GM12878 (cell line): Measurements from ENCODE around the gene KMT2B. TPM values are rescaled to one million over a fixed set of nuclear protein-coding genes. Genes with fewer than 3 reads are reported as not detected.

Experiments used
- BACH1 ChIP-seq: fragments of 450-650 bp; IDR thresholded peaks from 2 replicates; pipeline ENCODE4 v1.6.1; 2017; ENCODE audit warnings: mild to moderate bottlenecking, borderline replicate concordance
- BCL3 ChIP-seq: IDR thresholded peaks from 2 replicates; pipeline ENCODE4 v1.6.1; 2011; ENCODE audit warnings: borderline replicate concordance, low read depth, mild to moderate bottlenecking, moderate library complexity, low read length; ENCODE audit not compliant: insufficient read depth, poor library complexity, severe bottlenecking
- BHLHE40 ChIP-seq, 2 experiments: fragments of 450-650 bp in 1 of 2; IDR thresholded peaks; 2 replicates each; pipeline ENCODE4 v1.6.1; 2011 to 2017; ENCODE audit warnings: low read depth in 2 of 2, borderline replicate concordance in 1 of 2, improper control_type of control experiment in 1 of 2, low read length in 1 of 2, mild to moderate bottlenecking in 1 of 2
- CBX5 ChIP-seq: sonication (generic); IDR thresholded peaks from 2 replicates; pipeline ENCODE4 v1.6.1; 2016; ENCODE audit warnings: low read depth, moderate library complexity, mild to moderate bottlenecking, inconsistent platforms
- CHD2 ChIP-seq: IDR thresholded peaks from 2 replicates; pipeline ENCODE4 v1.6.1; 2011; ENCODE audit warnings: low read depth, low read length, improper control_type of control experiment, borderline replicate concordance
- CTCF ChIP-seq, 3 experiments: IDR thresholded peaks in 2 of 3; conservative IDR thresholded peaks in 1 of 3; 2 replicates each; pipeline ENCODE4 v1.5.1; 2011; ENCODE audit warnings: low read depth in 3 of 3, low read length in 3 of 3, mild to moderate bottlenecking in 3 of 3, control low read depth in 2 of 3, moderate library complexity in 2 of 3, inconsistent platforms in 1 of 3, mixed read lengths in 1 of 3; ENCODE audit not compliant: control insufficient read depth in 2 of 3, insufficient read depth in 1 of 3; ENCODE audit errors: extremely low read depth in 1 of 3
- DPF2 ChIP-seq: fragments of 450-650 bp; IDR thresholded peaks from 2 replicates; pipeline ENCODE4 v1.6.1; 2017; ENCODE audit warnings: mild to moderate bottlenecking
- EED ChIP-seq: sonication (generic); IDR thresholded peaks from 2 replicates; pipeline ENCODE4 v1.6.1; 2016; ENCODE audit warnings: antibody characterized with exemption, low read depth
- FOXM1 ChIP-seq: IDR thresholded peaks from 2 replicates; pipeline ENCODE4 v1.6.1; 2012; ENCODE audit warnings: low read depth, mild to moderate bottlenecking, inconsistent platforms, low read length, moderate library complexity
- JUND ChIP-seq: IDR thresholded peaks from 2 replicates; pipeline ENCODE4 v1.6.1; 2012; ENCODE audit warnings: low read depth, mild to moderate bottlenecking, low read length, improper control_type of control experiment, moderate library complexity
- LARP7 ChIP-seq: fragments of 450-650 bp; IDR thresholded peaks from 2 replicates; pipeline ENCODE4 v1.6.1; 2017; ENCODE audit warnings: mild to moderate bottlenecking
- MAX ChIP-seq: IDR thresholded peaks from 2 replicates; pipeline ENCODE4 v1.6.1; 2012; ENCODE audit warnings: low read depth, low read length, improper control_type of control experiment
- NFIC ChIP-seq: IDR thresholded peaks from 2 replicates; pipeline ENCODE4 v1.6.1; 2012; ENCODE audit warnings: low read depth, mild to moderate bottlenecking, inconsistent platforms, low read length, moderate library complexity
- NR2C1 ChIP-seq: fragments of 450-650 bp; IDR thresholded peaks from 2 replicates; pipeline ENCODE4 v1.6.1; 2017; ENCODE audit warnings: antibody characterized with exemption, mild to moderate bottlenecking, moderate library complexity
- PBX3 ChIP-seq: IDR thresholded peaks from 2 replicates; pipeline ENCODE4 v1.6.1; 2011; ENCODE audit warnings: mild to moderate bottlenecking, low read depth, low read length, moderate library complexity; ENCODE audit not compliant: insufficient replicate concordance
- POLR2AphosphoS5 ChIP-seq: IDR thresholded peaks from 2 replicates; pipeline ENCODE4 v1.6.1; 2011; ENCODE audit warnings: mild to moderate bottlenecking, low read length, inconsistent platforms
- RFX5 ChIP-seq: IDR thresholded peaks from 2 replicates; pipeline ENCODE4 v1.6.1; 2011; ENCODE audit warnings: low read depth, low read length, improper control_type of control experiment
- SIX5 ChIP-seq: IDR thresholded peaks from 2 replicates; pipeline ENCODE4 v1.6.1; 2011; ENCODE audit warnings: mild to moderate bottlenecking, low read depth, low read length, moderate library complexity; ENCODE audit not compliant: severe bottlenecking
- SMAD1 ChIP-seq: fragments of 450-650 bp; IDR thresholded peaks from 2 replicates; pipeline ENCODE4 v1.6.1; 2018; ENCODE audit warnings: mild to moderate bottlenecking, low read depth; ENCODE audit not compliant: partially characterized antibody
- YBX1 ChIP-seq: fragments of 450-650 bp; IDR thresholded peaks from 2 replicates; pipeline ENCODE4 v1.6.1; 2016; ENCODE audit warnings: antibody characterized with exemption
- ZNF687 ChIP-seq: fragments of 450-650 bp; IDR thresholded peaks from 2 replicates; pipeline ENCODE4 v1.6.1; 2017; ENCODE audit warnings: mild to moderate bottlenecking, moderate library complexity
- polyA plus RNA-seq, 11 experiments: library from polyadenylated mRNA; depleted of rRNA in 4 of 11; unstranded in 6 of 11; stranded (reverse) in 5 of 11; fragments of >200 nt; fragmentation: Nextera tagmentation in 4 of 11; fragmentation: Illumina TruSeq in 1 of 11; extraction: Ambion mirVana in 4 of 11; extraction: Trizol in 1 of 11; gene quantifications; 1 replicate in 1 of 11; 2 replicates in 10 of 11; pipeline versions ENCODE4 v1.2.1 to v1.2.3, GENCODE V29; 2011 to 2016; ENCODE audit warnings: inconsistent platforms in 2 of 11, missing spikeins in 2 of 11, low read depth in 1 of 11
- total RNA-seq, 4 experiments: library from RNA; depleted of rRNA in 3 of 4; stranded (reverse); fragments of >200 nt in 3 of 4; fragmentation: Illumina TruSeq in 1 of 4; extraction: Trizol in 1 of 4; gene quantifications; 2 replicates each; pipeline versions ENCODE4 v1.2.1 to v1.2.3, GENCODE V29; 2013 to 2021

Gene KMT2B
- total and polyA plus RNA-seq, 10 of the 15 experiments (the other 5 are each of a cell fraction or from before 2014, with no cell fraction given): 0.71 to 35.6 (median 6.0) TPM

- TF ChIP-seq MAX (no peak; the same call in 1 of the 2 replicates), JUND (0 out of 2 replicates have a peak, but pooled peaks have one; percentile 28), BACH1 (no peak), PBX3 (no peak), LARP7 (no peak), SMAD1 (no peak), RFX5 (0 out of 2 replicates have a peak, but pooled peaks have one; percentile 17), YBX1 (no peak), CBX5 (no peak), NFIC (no peak), SIX5 (peak; percentile 88), NR2C1 (peak; percentile 58), POLR2AphosphoS5 (peak; percentile 47; the same call in 1 of the 2 replicates), EED (no peak), FOXM1 (no peak), BHLHE40 (IDR thresholded peaks at IDR 0.05; ENCODE audit: borderline replicate concordance in 1 of 2, low read depth in 2 of 2, low read length in 1 of 2) (no peak), ZNF687 (no peak), CHD2 (peak; percentile 71; the same call in 1 of the 2 replicates), BCL3 (no peak), CTCF (IDR thresholded peaks at IDR 0.05 in 2 of 3, conservative IDR thresholded peaks at IDR 0.05 in 1 of 3; ENCODE audit: control insufficient read depth in 2 of 3, extremely low read depth in 1 of 3, insufficient read depth in 1 of 3, low read depth in 3 of 3, low read length in 3 of 3) (no peak), DPF2 (no peak)
These were observed 27.7 kb downstream of the KMT2B start, which contains the start of the genes PSENEN and U2AF1L4 (continued) for GRCh38 chr19:35745328-35746086.
